Measurements from ENCODE around the gene IMPACT.

DNA sequence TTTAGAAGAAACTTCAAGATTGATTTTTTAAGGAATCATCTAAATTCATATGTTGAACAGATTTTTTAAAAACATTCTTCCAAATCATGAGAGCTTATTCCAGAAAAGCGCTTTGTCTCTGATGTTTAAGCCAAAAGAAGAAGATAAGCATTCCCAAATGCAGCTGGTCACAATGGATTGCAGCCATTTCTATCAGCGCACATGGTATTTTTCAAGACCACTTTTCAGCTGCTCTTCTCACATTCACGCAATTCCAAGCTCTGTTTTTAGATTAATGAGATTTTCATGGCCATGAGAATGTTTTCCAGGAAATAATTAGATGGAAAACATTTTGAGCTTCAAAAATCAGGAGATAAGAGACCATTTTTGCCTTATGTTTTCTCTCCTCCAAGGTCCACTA is 37.5 kb upstream of the IMPACT start:
- TF ChIP-seq, protein P1, sequence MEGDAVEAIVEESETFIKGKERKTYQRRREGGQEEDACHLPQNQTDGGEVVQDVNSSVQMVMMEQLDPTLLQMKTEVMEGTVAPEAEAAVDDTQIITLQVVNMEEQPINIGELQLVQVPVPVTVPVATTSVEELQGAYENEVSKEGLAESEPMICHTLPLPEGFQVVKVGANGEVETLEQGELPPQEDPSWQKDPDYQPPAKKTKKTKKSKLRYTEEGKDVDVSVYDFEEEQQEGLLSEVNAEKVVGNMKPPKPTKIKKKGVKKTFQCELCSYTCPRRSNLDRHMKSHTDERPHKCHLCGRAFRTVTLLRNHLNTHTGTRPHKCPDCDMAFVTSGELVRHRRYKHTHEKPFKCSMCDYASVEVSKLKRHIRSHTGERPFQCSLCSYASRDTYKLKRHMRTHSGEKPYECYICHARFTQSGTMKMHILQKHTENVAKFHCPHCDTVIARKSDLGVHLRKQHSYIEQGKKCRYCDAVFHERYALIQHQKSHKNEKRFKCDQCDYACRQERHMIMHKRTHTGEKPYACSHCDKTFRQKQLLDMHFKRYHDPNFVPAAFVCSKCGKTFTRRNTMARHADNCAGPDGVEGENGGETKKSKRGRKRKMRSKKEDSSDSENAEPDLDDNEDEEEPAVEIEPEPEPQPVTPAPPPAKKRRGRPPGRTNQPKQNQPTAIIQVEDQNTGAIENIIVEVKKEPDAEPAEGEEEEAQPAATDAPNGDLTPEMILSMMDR (IDR thresholded peaks at IDR 0.05) = no peak
- TF ChIP-seq POLR2A (IDR thresholded peaks at IDR 0.05) = no peak
